Coronary artery (tissue), 2 donors: ENCODE measurements around the gene RGMB.
"Not testable (repeated sequence)": the region's sequence is repeated elsewhere in the genome, so short reads cannot be mapped to it uniquely, and the experiment has no call there.

Source experiments
- DNase-seq: peaks from one replicate; pipeline ENCODE4 v3.0.0-alpha.2; 2017; ENCODE audit warnings: low spot score
- H3K27ac ChIP-seq, 2 donors: fragments of 200-600 bp; sonication (generic); one replicate each; pipeline ENCODE4 v1.5.1; 2016 to 2019
- H3K4me3 ChIP-seq: fragments of 200-600 bp; sonication (generic); 2 replicates; pipeline ENCODE4 v1.5.1; 2016; ENCODE audit warnings: mild to moderate bottlenecking, moderate library complexity
- TF ChIP-seq, protein P1 (sequence below): fragments of 200-600 bp; sonication (generic); IDR thresholded peaks from one replicate; pipeline ENCODE4 v1.5.1; 2019; ENCODE audit warnings: antibody characterized with exemption

The RGMB gene

DNA sequence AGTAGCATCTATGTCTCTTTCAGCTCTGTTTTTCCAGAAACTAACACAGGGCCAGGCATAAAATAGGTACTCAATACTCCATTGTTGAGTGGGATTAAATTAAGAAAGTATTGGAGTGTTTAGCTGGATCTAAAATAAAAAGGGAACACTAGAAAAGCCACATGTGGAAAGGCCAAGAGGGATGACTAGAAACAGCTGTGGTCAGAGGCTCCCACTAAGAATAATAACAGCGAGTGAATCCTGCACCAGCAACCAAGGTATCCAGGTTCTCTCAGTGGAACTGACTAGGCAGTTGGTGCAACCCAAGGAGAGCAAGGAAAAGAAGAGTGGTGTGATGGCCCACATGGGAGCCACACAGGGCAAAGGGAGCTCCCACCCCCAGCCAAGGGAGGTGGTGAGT lies 31.5 kb upstream of the RGMB start:
- DNase-seq = no peak
- Histone ChIP-seq H3K27ac (no peak overlapping the region), H3K4me3 (no peak overlapping the region)
- TF ChIP-seq, protein P1, sequence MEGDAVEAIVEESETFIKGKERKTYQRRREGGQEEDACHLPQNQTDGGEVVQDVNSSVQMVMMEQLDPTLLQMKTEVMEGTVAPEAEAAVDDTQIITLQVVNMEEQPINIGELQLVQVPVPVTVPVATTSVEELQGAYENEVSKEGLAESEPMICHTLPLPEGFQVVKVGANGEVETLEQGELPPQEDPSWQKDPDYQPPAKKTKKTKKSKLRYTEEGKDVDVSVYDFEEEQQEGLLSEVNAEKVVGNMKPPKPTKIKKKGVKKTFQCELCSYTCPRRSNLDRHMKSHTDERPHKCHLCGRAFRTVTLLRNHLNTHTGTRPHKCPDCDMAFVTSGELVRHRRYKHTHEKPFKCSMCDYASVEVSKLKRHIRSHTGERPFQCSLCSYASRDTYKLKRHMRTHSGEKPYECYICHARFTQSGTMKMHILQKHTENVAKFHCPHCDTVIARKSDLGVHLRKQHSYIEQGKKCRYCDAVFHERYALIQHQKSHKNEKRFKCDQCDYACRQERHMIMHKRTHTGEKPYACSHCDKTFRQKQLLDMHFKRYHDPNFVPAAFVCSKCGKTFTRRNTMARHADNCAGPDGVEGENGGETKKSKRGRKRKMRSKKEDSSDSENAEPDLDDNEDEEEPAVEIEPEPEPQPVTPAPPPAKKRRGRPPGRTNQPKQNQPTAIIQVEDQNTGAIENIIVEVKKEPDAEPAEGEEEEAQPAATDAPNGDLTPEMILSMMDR = no peak

DNA sequence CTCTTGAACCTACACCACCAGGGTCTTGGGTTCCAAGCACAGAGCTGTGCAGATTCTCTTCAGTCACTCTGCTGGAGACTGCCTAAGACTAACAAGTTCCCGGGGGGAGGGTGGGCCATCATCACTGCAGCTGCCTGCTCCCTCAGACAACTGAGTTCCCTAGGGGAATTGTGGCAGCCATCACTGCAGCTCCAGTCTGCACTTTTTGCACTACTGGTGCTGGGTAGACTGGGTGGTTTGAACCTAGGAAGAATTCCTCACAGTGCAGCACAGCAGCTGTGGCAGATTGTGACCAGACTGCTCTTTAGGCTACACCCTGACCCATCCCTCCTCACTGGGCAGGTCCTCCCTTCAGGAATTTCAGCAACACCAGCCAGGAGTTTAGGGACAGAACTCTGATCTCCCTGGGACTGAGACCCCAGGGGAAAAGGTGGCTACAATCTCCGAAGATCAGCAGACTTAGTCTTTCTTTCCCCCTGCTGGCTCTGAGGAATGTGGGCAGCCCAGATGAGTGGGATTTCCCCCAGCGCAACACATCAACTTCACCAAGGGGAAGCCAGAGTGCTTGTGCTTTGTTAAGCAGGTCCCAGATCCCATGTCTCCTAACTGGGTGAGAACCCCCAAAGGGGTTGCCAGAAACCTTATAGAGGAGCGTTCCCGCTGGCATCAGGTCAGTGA lies 30.9 kb upstream of the RGMB start:
- no peak for DNase-seq
- H3K27ac ChIP-seq = no peak overlapping the region
- TF ChIP-seq, protein P1 = no peak
- H3K4me3 ChIP-seq = no peak overlapping the region

DNA sequence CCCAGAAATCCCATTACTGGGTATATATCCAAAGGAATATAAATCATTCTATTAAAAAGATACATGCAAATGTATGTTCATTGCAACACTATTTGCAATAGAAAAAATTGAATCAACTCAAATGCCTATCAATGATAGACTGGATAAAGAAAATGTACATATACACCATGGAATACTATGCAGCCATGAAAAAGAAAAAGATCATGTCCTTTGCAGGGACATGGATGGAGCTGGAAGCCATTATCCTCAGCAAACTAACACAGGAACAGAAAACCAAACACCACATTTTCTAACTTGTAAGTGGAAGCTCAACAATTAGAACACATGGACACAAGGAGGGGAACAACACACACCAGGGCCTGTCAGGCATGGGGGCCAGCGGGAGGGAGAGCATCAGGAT lies 25.2 kb upstream of the RGMB start:
- not testable (repeated sequence) for DNase-seq, H3K27ac ChIP-seq, H3K4me3 ChIP-seq

DNA sequence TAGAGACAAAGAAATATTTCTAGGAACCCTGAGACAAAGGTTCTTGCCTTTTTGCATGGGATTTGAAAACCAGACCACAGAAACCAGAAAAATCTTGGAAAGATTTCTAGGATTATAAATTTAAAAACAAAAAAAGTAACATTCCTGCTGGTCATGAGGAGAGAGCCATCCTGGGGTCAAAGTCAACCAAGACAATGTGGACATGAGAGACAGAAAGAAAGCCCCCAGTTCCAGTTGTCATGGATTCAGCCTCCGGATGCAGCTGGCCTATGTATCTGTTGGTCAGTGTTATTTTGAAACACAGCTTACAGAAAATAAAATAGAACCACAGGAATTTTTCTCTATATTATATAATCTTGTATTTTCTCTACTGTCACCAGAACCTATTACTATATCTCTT lies 24.4 kb upstream of the RGMB start:
- TF ChIP-seq, protein P1 = no peak
- Histone ChIP-seq H3K27ac (no peak overlapping the region), H3K4me3 (no peak overlapping the region)
- no peak for DNase-seq

DNA sequence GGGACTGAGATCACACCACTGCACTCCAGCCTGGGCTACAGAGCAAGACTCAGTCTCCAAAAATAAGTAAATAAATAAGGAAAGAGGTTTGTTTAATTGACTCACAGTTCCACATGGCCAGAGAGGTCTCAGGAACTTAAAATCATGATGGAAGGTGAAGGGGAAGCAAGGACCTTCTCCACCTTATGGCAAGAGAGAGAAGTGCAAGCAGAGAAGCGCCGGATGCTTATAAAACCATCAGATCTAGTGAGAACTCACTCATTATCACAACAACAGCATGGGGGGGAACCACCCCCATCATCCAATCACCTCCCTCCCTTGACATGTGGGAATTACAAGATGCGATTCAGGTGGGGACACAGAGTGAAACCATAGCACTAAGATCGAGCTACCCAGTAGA lies 22.8 kb upstream of the RGMB start:
- Histone ChIP-seq H3K27ac (no peak overlapping the region), H3K4me3 (no peak overlapping the region)
- no peak for DNase-seq
- TF ChIP-seq, protein P1 = no peak

DNA sequence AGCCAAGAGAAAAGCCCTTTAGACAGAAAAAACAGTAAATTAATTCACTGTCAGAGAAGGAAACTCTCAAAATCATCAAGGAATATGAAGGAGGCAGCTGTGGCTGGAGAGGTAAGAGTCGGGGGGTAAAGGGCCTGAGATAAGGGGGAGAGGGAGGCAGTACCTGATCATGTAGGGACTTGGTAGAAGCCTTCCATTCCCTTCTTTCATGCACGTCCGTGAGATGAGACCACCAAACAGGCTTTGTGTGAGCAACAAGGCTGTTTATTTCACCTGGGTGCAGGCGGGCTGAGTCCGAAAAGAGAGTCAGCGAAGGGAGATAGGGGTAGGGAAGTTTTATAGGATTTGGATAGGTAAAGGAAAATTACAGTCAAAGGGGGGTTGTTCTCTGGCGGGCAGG lies 21.1 kb upstream of the RGMB start:
- not testable (repeated sequence) for H3K27ac ChIP-seq, H3K4me3 ChIP-seq, DNase-seq

DNA sequence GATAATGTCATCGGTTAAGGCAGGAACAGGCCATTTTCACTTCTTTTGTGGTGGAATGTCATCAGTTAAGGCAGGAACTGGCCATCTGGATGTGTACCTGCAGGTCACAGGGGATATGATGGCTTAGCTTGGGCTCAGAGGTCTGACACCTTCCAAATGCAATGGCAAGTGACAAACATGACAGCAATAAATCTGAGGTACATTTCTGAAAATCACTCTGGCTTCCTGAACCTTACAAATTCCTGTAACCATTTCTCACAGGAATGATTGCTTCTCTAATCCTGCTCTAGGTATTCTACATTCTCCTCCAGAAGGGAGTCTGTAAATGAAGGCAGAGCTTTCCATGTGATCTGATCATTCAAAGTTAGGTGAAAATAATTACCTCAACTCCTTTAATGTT lies 20.7 kb upstream of the RGMB start:
- not testable (repeated sequence) for H3K4me3 ChIP-seq, DNase-seq, H3K27ac ChIP-seq

DNA sequence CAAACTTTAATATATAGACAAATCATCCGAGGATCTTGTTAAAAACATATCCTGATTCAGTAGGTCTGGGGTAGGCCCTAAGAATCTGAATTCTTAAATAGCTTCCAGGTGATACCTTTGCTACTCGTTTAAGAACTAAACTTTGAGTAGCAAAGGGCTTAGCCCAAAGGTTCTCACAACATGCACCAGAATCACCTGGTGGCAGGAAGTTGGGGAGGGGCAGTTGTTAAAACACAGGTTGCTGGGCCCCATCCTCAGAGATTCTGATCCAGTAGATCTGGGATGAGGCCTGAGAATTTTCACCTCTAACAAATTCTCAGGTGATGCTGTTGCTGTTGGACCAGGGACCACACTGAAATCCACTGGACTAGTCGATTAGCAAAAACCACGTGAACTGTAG lies 20.0 kb upstream of the RGMB start:
- no peak overlapping the region for H3K4me3 ChIP-seq
- TF ChIP-seq, protein P1 = no peak
- H3K27ac ChIP-seq = no peak overlapping the region
- no peak for DNase-seq

DNA sequence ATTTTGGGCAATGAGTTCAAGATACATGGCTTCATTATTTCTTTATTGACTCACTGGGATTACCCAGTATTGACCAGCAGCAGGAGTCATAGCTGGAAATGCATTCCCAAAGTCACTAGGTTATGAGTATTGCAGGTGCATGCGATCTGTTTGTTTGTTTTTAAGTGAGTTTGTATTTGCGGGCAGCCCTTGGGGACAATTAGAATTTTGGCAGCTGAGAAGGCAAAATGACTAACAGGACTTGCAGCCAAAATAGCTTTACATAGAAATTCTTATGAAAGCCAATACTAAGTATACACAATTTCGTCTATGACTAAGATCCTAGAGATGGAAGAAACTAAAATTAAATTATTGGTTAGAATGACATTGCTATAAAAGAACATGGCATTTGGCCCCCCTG lies 18.1 kb upstream of the RGMB start:
- H3K27ac ChIP-seq = no peak overlapping the region
- TF ChIP-seq, protein P1 = no peak
- DNase-seq = no peak
- H3K4me3 ChIP-seq = no peak overlapping the region
